Activated CD4-positive, alpha-beta memory T cell treated with anti-CD3 and anti-CD28 coated beads, Interleukin-2, amount 10 ng/mL, durations not matched to agents 7 days and 5 days (primary cell): Measurements from ENCODE around the gene GGT7. TPM values are rescaled to one million over a fixed set of nuclear protein-coding genes. Genes with fewer than 3 reads are reported as not detected.

Source experiments
- CTCF ChIA-PET: fragments of 350-600 bp; sonication (Branson Sonifier 250); formaldehyde crosslinking; loops from one replicate; lab custom pipeline; 2021; ENCODE audit warnings: antibody characterized with exemption, inconsistent platforms; lab: Charles Lee
- POLR2A ChIA-PET: fragments of 350-600 bp; sonication (Branson Sonifier 250); formaldehyde crosslinking; loops from one replicate; lab custom pipeline; 2021; ENCODE audit warnings: antibody characterized with exemption; lab: Charles Lee
- DNase-seq: peaks from one replicate; pipeline ENCODE4 v3.0.0-alpha.2; 2020
- H3K27ac Mint-ChIP-seq: one replicate; pipeline ENCODE4 v1.8.0; 2021; ENCODE audit warnings: mild to moderate bottlenecking, mixed read lengths
- H3K27me3 Mint-ChIP-seq: one replicate; pipeline ENCODE4 v1.8.0; 2021; ENCODE audit warnings: mixed read lengths
- H3K36me3 Mint-ChIP-seq: one replicate; pipeline ENCODE4 v1.8.0; 2021; ENCODE audit warnings: low read depth, mixed read lengths
- H3K4me1 Mint-ChIP-seq: one replicate; pipeline ENCODE4 v1.8.0; 2021; ENCODE audit warnings: mixed read lengths
- H3K4me3 Mint-ChIP-seq: one replicate; pipeline ENCODE4 v1.8.0; 2021; ENCODE audit warnings: mild to moderate bottlenecking, mixed read lengths
- H3K9me3 Mint-ChIP-seq: one replicate; pipeline ENCODE4 v1.8.0; 2021; ENCODE audit warnings: mixed read lengths
- total RNA-seq, 2 experiments: library from RNA; stranded (reverse); gene quantifications; one replicate each; pipeline ENCODE4 v1.2.3, GENCODE V29; 2021

The GGT7 gene
- total RNA-seq, 2 experiments from 2014 or later = 5.7 to 5.9 TPM

DNA sequence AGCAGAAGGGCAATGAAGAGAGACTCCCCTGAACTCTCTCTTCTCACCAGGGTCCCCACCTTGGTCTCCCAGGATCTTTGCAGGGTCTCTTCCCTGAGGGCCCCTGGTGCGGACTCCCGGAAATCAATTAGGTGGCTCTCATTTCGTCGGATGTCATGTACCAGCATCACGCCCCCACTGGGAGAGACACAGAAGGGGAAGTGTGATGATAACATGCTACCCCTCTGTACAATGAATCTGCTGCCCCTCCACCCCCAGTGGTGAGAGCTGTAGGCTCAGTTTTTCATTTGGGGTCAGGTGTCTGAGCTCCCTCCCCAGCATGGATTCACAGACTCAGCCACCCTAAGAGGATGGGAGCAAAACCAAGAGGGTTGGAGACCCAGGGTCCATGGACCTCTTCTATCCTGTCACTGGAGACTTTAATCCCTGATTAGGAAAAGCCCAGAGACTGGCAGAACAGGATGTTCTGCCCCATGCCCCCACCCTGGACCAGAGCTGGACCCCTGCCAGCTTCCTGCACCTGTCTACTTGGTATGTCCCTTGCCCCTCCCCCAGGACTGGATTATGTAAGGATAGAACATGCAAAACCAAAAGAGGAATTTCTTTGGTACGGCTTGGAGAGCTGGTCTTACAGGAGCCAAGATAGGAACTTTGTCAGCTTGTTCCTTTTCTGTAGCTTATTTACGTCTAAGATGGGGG lies 11.1 kb downstream of the GGT7 start:
- no peak overlapping the region for H3K27ac Mint-ChIP-seq
- POLR2A ChIA-PET = no interaction called here

DNA sequence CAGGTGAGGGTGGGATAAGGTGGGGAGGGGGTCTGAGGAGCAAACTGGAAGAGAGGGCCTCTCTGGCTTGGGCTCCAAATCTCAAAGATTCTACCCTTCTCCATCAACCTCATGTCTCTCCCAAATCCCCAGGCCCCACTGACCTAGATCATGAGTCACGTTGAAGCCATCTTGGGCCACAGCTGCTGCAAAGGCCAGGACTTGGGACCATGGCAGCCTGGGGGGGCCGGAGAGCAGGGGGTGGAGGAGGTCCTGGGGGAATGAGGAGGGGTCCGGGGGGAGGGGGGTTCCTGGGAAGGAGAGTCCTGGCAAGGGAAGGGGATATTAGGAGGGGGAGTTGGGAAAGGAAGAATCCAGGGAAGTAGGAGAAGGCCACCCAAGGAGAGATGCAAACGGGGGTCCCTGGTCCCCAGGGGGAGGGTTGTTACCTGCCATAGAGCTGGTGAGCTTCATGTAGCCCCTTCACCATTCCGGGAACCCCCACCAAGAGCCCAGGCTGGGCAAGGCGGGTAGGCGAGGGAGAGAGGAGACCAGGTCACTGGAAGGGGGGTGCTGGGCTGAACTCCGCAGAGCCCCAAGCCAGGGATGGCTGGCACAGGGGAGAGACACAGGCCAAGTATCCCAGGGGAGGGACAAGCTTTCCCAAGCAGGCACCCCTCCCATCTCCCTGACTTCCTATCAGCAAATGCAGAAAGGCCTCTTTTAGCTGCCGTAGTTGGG lies 12.7 kb downstream of the GGT7 start:
- no peaks in the 10 kb centered on the region for H3K36me3 Mint-ChIP-seq
- ChIA-PET POLR2A (no interaction called here), CTCF (no interaction called here)
- no peak overlapping the region for H3K27ac Mint-ChIP-seq
- H3K4me1 Mint-ChIP-seq = peaks cover 4% of the 10 kb centered on the region
- no peak for DNase-seq
- no peak overlapping the region for H3K4me3 Mint-ChIP-seq
- H3K27me3 Mint-ChIP-seq = no peaks in the 10 kb centered on the region
- H3K9me3 Mint-ChIP-seq = no peaks in the 10 kb centered on the region

More for the DNA sequence above, 11.1 kb downstream of the GGT7 start:
- CTCF ChIA-PET = interaction anchor here (0.9 to 1.3 kb wide), 2 partner anchors 12 to 94 kb away, joined by 3 read pairs; partner anchors contain the start of genes GGT7, GSS and MYH7B
- no peaks in the 10 kb centered on the region for H3K27me3 Mint-ChIP-seq
- no peaks in the 10 kb centered on the region for H3K9me3 Mint-ChIP-seq
- peaks cover 6% of the 10 kb centered on the region for H3K4me1 Mint-ChIP-seq
- no peak overlapping the region for H3K4me3 Mint-ChIP-seq
- no peaks in the 10 kb centered on the region for H3K36me3 Mint-ChIP-seq
- DNase-seq = no peak

DNA sequence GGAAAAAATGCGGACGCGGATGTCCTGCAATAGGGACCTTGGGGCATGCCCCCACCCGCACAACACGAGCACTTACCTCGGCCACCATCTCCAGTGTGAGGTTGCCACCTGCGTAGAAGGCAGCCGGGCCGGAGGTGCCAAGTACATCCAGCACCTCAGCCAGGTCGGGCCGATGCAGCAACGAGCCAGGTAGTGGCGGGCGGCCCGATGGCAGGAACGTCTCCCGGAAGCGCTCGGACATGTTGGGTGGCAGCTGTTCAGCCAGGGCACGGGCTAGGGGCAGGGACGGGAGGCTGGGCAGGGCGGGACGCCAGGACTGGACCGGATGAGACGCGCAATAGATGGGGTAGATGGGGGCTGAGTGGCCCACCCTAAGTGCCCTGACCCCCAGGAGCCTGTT lies 13.3 kb downstream of the GGT7 start:
- Mint-ChIP-seq H3K9me3 (no peaks in the 10 kb centered on the region), H3K4me1 (peaks cover 4% of the 10 kb centered on the region), H3K27ac (no peak overlapping the region), H3K27me3 (no peaks in the 10 kb centered on the region), H3K36me3 (no peaks in the 10 kb centered on the region), H3K4me3 (no peak overlapping the region)
- CTCF ChIA-PET = no interaction called here
- no peak for DNase-seq
- POLR2A ChIA-PET = no interaction called here

DNA sequence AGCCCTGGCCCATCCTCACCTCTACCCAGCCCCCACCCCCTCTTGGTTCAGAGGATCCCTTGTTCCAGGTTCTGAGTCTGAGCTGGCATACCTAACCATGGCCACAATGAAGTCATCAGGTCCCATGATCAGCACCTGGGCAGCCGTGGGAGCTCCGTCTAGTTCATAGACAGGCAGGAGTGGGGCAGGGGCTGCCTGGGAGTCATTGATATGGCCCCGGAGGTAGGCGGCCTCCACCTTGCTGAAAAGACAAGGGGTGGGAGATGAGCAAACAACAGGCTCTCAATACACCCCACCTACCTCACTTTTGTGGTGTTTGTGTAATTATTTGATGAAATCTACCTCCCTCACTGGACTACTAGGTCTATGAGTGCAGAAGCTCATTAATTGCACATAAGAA lies 20.4 kb downstream of the GGT7 start:
- Mint-ChIP-seq H3K9me3 (no peaks in the 10 kb centered on the region), H3K4me1 (no peaks in the 10 kb centered on the region), H3K36me3 (no peaks in the 10 kb centered on the region), H3K4me3 (no peak overlapping the region), H3K27ac (no peak overlapping the region), H3K27me3 (no peaks in the 10 kb centered on the region)
- POLR2A ChIA-PET = interaction anchor here (1.1 to 1.5 kb wide), 2 partner anchors 13 to 24 kb away, joined by 3 read pairs; partner anchors contain the start of gene ACSS2
- CTCF ChIA-PET = interaction anchor here (0.9 kb wide), 1 partner anchor 21 kb away, joined by 4 read pairs; the partner anchor contains the start of gene GGT7
- DNase-seq = no peak

DNA sequence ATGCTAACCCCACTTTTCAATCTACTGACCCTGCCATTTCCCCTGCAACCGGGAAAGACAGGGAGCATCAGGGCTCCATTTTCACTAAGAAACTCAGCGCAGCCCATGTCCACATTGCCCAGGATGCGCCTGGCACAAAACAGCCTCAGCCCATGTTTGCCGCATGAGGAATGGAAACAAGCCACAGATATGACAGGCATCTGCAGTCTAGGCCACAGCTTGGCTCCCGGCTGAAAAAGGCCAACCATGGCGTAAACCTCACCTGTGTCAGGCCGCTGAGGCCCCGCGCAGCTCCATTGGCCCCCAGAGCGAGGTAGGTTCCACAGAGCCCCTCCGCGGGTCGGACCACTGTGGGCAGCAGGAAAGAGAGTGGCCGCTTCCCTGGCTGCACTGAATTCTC lies 21.7 kb downstream of the GGT7 start:
- Mint-ChIP-seq H3K9me3 (no peaks in the 10 kb centered on the region), H3K4me1 (no peaks in the 10 kb centered on the region), H3K27ac (no peak overlapping the region), H3K27me3 (no peaks in the 10 kb centered on the region), H3K36me3 (no peaks in the 10 kb centered on the region), H3K4me3 (no peak overlapping the region)
- DNase-seq = no peak
- CTCF ChIA-PET = no interaction called here
- POLR2A ChIA-PET = no interaction called here

DNA sequence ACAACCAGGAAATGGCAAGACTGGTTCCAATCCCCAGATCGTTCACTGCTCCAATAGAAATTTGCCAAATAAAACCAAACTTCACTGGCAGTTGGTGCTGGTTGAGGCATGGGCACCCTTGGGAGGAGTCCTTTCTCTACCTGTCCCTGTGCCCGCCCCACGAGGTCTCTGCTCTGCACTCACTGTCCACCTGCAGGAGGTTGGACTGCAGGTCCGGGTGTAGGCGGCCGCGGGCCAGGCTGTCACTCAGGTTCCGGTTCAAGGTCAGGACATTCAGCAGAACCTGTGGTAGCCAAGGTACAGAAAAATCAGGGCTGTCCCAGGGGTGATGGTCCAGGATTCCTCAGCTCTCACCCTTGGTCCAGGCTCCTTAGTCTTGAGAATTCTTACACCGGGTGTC lies 22.9 kb downstream of the GGT7 start:
- no peak overlapping the region for H3K27ac Mint-ChIP-seq
- no peaks in the 10 kb centered on the region for H3K4me1 Mint-ChIP-seq
- no peaks in the 10 kb centered on the region for H3K9me3 Mint-ChIP-seq
- no peak overlapping the region for H3K4me3 Mint-ChIP-seq
- H3K36me3 Mint-ChIP-seq = no peaks in the 10 kb centered on the region
- DNase-seq = no peak
- CTCF ChIA-PET = no interaction called here
- no peaks in the 10 kb centered on the region for H3K27me3 Mint-ChIP-seq
- POLR2A ChIA-PET = no interaction called here

DNA sequence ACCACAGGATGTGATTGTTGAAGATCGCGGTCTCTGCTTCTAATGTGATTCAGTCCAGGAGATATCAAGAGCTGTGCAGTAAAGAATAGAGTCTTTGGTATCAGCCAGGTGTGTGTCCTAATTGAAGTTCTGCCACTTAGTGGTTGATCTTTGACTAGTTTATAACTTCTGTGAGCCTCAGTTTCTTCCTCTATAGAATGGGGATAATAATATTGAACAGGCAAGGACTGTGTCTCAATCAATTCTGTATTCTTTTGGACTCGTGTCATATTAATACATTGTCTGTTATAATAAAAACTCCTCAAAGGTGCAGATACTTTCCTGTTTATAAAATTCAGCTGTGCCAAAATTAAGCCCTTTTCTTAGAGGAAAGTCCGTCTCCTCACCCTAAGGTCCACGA lies 24.1 kb downstream of the GGT7 start:
- POLR2A ChIA-PET = interaction anchor here (0.6 kb wide), 1 partner anchor 38 kb away, joined by 3 read pairs; no protein-coding TSS in a partner anchor
- H3K4me1 Mint-ChIP-seq = no peaks in the 10 kb centered on the region
- H3K27me3 Mint-ChIP-seq = no peaks in the 10 kb centered on the region
- CTCF ChIA-PET = interaction anchor here (0.6 to 0.9 kb wide), 2 partner anchors 20 to 109 kb away, joined by 3 to 6 read pairs; no protein-coding TSS in a partner anchor
- no peak for DNase-seq
- no peak overlapping the region for H3K4me3 Mint-ChIP-seq
- H3K36me3 Mint-ChIP-seq = no peaks in the 10 kb centered on the region
- H3K27ac Mint-ChIP-seq = no peak overlapping the region
- no peaks in the 10 kb centered on the region for H3K9me3 Mint-ChIP-seq

DNA sequence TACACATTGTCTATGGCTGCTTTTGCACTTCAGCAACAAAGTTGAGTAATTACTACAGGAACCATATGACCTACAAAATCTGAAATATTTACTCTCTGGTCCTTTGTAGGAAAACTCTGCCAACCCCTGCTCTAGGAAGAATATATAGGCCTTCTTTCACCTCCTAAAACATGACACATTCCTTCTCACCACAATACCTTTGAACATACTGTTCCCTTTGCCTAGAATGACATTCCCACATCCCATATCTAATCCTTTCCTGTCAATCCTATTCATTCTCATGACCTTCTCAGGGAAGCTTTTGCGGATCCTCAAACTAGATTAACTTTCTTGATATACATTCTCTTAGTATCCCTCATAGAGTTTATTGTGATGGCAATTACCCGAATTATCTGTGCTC lies 29.2 kb downstream of the GGT7 start:
- POLR2A ChIA-PET = no interaction called here
- CTCF ChIA-PET = no interaction called here

DNA sequence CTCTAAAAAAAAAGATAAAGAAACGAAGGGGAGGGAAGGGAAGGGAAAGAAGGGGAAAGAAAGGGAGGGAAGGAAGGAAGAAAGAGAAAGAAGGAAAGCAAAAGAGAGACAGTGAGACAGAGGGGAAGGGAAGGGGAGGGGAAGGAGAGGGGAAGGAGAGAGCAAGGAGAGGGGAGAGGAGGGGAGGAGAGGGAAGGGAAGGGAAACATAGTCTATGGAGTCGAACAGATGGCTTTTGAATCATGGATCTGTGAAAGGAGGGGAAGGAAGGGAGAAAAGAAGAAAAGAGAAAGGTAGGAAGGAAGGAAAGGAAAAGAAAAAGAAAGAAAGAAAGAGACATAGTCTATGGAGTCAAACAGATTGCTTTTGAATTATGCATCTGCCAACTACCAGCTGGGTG lies 30.5 kb downstream of the GGT7 start:
- Mint-ChIP-seq H3K9me3 (no peaks in the 10 kb centered on the region), H3K27ac (no peak overlapping the region), H3K36me3 (no peaks in the 10 kb centered on the region), H3K4me1 (no peaks in the 10 kb centered on the region), H3K4me3 (no peak overlapping the region), H3K27me3 (peaks cover 15% of the 10 kb centered on the region)
- ChIA-PET POLR2A (no interaction called here), CTCF (interaction anchor here (0.7 kb wide), 1 partner anchor 159 kb away, joined by 8 read pairs; no protein-coding TSS in a partner anchor)
- no peak for DNase-seq

More for the DNA sequence above, 29.2 kb downstream of the GGT7 start:
- no peak overlapping the region for H3K4me3 Mint-ChIP-seq
- no peaks in the 10 kb centered on the region for H3K9me3 Mint-ChIP-seq
- H3K27me3 Mint-ChIP-seq = peaks cover 15% of the 10 kb centered on the region
- no peaks in the 10 kb centered on the region for H3K4me1 Mint-ChIP-seq
- H3K36me3 Mint-ChIP-seq = no peaks in the 10 kb centered on the region
- no peak for DNase-seq
- H3K27ac Mint-ChIP-seq = no peak overlapping the region

DNA sequence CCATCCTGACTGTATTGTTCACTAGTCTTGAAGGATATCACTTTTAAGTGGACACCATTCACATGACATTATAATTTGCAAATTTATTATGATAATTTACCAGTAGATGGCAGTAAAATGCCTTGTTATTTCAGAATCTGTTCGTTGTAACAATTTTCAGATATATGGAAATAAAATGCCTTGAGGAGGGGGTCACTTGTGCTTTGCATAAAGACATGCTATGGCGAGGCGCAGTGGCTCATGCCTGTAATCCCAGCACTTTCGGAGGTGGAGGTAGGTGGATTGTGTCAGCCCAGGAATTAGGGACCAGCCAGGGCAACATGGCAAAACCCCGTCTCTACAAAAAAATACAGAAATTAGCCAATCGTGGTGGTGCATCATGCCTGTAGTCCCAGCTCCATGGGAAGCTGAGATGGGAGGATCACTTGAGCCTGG lies 38.2 kb downstream of the GGT7 start:
- Mint-ChIP-seq H3K27me3 (peaks cover 31% of the 10 kb centered on the region), H3K27ac (no peak overlapping the region)
- POLR2A ChIA-PET = no interaction called here

DNA sequence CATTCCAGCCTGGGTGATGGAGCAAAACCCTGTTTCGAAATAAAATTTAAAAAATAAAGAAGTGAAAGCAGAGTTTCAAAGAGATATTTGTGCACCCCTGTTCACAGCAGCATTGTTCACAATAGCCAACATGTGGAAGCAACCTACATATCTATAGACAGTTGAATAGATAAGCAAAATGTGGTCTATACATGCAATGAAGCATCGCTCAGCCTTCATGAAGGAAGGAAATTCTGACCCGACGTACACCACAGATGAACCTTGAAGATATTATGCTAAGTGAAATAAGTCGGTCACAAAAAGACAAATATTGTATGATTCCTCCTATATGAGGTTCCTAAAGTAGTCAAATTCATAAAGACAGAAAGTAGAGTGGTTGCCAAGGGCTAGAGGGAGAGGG lies 40.7 kb downstream of the GGT7 start:
- no peak for DNase-seq
- ChIA-PET POLR2A (no interaction called here), CTCF (interaction anchor here (1.3 kb wide), 1 partner anchor 313 kb away, joined by 5 read pairs; no protein-coding TSS in a partner anchor)
- H3K9me3 Mint-ChIP-seq = no peaks in the 10 kb centered on the region
- H3K4me3 Mint-ChIP-seq = no peak overlapping the region
- H3K36me3 Mint-ChIP-seq = no peaks in the 10 kb centered on the region
- H3K27ac Mint-ChIP-seq = no peak overlapping the region
- peaks cover 2% of the 10 kb centered on the region for H3K4me1 Mint-ChIP-seq
- peaks cover 35% of the 10 kb centered on the region for H3K27me3 Mint-ChIP-seq

More for the DNA sequence above, 38.2 kb downstream of the GGT7 start:
- no peak for DNase-seq
- Mint-ChIP-seq H3K9me3 (no peaks in the 10 kb centered on the region), H3K36me3 (no peaks in the 10 kb centered on the region), H3K4me1 (peaks cover 2% of the 10 kb centered on the region), H3K4me3 (no peak overlapping the region)
- CTCF ChIA-PET = interaction anchor here (0.7 to 1.4 kb wide), 4 partner anchors 34 to 374 kb away, joined by 4 to 6 read pairs (median 6); no protein-coding TSS in a partner anchor

DNA sequence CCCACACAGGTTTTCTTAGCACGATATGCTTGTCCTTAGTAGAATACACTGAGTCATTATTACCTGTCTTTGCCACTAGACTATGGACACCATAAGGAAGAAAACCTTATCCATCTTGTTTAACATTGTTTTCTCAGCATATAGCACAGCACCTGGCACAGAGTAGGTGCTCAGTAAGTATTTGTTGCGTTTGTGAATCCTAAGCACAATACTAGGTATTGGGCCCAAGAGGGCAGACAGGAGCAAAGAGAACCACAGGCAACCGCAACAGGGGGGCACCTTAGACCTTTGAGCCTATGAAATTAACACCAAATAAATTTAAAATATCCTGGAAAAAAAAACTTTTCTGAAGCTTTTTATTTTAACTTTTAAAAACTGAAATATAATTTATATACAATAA lies 43.5 kb downstream of the GGT7 start:
- H3K27me3 Mint-ChIP-seq = peaks cover 32% of the 10 kb centered on the region
- no peak overlapping the region for H3K27ac Mint-ChIP-seq
- CTCF ChIA-PET = interaction anchor here (0.6 kb wide), 1 partner anchor 613 kb away, joined by 7 read pairs; no protein-coding TSS in a partner anchor
- H3K4me3 Mint-ChIP-seq = no peak overlapping the region
- POLR2A ChIA-PET = no interaction called here
- H3K4me1 Mint-ChIP-seq = peaks cover 16% of the 10 kb centered on the region
- no peak for DNase-seq
- H3K9me3 Mint-ChIP-seq = no peaks in the 10 kb centered on the region
- peaks cover 7% of the 10 kb centered on the region for H3K36me3 Mint-ChIP-seq
